Stimulated activated naive CD4-positive, alpha-beta T cell treated with Interleukin-2 at 50 U/mL for 16 hours (primary cell): ENCODE data around the gene MBNL1.
"Not testable (repeated sequence)": the region's sequence is repeated elsewhere in the genome, so short reads cannot be mapped to it uniquely, and the experiment has no call there.

Experiments used
- DNase-seq: peaks from one replicate; lab custom pipeline; 2025; lab: John Stamatoyannopoulos, UW

The MBNL1 gene

DNA sequence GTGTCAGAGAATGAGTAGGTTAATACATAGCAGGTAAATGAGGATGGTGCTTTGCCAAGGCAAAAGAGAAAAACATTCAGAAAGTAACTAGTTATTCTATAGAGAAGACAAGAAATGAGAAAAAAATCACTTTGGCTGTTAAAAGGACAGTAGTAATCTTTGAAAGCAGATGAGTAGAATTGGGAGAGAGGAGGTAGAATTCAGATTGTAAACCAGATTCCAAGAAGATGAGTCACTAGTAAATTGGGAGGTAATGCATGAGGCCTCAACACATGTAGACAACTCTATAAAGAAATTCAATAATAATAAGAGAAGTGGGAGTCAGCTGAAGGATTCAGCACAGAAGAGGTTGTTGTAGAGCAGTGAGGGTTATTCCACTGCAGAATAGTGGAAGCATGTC lies 81.4 kb downstream of the MBNL1 start:
- no peak for DNase-seq

DNA sequence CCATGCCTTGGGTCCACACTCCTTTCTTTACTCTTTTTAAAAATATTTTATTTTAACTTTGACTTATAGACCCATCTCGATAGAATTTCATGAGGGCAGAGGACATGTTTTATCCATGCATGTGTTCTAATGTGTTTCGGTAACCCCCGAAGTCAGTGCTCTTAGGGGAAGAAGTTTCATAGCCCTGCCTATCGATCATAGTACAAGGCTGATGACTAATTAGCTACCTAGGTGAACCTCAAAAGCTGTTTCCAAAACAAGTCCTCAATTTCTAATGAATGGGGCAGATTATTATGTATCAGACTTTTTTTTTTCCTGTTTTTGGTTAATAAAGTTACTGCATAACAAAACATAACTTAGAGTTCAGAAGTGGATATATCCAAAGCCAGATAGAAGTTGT lies 82.0 kb downstream of the MBNL1 start:
- DNase-seq: no peak

DNA sequence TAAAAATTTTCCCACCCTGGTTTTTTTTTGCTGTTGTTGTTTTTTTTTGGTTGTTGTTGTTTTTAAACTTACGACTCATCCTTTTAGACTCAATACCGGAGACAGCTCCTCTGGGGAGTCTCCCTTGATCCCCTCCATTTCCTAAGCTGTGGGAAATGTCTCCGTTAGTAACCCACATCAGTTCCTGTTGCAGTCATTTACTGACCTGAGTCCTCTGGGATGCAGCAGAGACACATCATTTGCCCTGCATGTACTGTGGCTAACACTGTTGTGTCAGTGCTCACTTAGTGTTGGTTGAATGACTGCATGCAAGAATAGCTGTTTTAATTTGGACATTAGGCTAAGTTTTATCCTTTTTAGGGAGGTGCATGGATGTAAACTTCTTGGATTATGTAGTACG lies 83.8 kb downstream of the MBNL1 start:
- DNase-seq: no peak

DNA sequence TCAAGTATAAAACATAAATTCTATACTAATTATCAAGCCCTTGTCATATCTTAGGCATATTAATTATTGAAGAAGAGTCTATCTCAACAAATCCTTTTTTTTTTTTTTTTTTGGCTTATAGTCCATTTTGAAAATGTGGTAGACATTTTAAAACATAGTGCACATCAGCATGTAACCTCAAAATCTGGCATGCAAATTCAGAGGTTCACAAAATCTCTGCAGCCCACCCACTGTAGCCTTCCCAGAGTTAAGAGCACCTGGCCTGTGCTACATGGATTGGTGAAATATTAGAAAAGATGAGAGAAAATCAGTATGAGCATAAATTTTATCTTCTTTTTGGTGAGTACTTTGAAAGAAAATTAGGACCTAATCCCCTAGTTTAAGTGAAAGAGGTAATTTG lies 84.8 kb downstream of the MBNL1 start:
- DNase-seq: no peak

DNA sequence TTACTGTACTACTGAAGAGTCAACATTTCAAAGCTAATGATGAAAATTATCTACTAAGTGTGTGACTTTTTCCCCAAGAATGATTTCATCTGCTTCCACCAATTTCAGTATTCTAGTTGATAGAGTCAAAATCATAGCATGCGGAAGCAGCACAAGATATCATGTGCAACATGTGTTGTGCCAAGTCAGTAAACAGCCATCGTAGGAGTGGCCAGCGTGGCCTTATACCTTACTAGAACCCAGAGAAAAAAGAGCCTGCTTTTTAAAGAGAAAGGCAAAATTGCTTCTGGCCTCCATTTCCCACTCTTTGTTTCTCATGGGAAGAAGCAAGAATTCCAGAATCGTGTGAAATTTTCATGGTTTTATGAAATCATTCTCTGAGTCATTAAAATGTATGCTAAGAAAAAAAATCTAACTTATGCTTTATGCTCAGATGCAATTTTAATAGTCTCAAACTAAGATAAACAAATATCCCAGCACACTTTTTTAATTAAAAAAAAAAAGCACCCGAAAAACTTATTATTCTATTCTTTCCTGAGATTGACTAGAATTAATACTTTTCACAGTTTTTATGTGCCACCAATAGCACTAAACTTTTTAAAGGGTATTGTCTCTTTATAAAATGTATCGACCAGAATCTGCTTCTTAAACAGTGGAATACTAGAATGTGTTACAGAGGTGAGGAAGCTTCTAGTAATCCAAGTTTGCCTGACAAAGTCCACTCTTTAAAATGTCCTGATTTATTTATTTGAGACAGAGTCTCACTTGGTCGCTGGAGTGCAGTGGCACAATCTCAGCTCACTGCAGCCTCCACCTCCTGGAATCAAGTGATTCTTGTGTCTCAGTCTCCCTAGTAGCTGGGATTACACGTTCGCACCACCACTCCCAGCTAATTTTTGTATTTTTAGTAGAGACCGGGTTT lies 87.3 kb downstream of the MBNL1 start:
- no peak for DNase-seq

DNA sequence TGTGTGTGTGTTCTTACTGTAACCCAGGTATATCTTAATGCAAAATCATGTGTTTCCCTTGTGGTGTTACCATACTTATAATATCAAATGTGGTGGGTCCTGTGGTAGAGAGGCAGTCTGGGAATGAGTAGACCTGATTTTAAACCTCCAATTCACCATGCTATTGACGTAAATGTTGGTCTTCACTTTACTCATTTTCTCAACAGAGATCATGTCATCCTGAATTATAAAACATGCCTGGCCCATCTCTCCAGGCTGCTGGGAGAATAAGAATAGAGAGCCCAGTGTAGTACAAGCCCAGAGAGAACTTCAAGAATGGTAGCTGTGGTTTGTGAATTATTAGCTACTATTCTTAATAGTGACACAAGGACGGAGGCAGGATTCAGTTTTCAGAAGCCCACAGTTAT lies 88.1 kb downstream of the MBNL1 start:
- DNase-seq: no peak

DNA sequence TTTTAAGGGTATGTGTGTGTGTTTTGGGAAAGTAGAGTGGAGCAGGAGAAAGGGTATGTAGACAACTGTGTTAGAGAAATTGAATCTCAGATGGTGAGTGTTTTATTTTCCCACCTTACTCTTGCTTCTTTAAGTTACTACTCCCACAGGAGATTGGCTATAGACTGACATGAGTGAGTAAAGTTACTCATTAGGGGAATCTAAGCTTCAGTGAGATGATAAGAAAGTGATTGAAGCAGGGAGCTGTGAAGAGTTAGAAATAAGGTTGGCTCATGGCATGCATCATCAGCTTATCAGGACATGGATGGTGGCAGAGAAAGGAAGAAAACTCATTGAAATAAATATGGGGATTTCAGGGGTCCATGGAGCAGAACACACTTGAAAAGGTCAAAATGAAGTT lies 88.9 kb downstream of the MBNL1 start:
- no peak for DNase-seq

DNA sequence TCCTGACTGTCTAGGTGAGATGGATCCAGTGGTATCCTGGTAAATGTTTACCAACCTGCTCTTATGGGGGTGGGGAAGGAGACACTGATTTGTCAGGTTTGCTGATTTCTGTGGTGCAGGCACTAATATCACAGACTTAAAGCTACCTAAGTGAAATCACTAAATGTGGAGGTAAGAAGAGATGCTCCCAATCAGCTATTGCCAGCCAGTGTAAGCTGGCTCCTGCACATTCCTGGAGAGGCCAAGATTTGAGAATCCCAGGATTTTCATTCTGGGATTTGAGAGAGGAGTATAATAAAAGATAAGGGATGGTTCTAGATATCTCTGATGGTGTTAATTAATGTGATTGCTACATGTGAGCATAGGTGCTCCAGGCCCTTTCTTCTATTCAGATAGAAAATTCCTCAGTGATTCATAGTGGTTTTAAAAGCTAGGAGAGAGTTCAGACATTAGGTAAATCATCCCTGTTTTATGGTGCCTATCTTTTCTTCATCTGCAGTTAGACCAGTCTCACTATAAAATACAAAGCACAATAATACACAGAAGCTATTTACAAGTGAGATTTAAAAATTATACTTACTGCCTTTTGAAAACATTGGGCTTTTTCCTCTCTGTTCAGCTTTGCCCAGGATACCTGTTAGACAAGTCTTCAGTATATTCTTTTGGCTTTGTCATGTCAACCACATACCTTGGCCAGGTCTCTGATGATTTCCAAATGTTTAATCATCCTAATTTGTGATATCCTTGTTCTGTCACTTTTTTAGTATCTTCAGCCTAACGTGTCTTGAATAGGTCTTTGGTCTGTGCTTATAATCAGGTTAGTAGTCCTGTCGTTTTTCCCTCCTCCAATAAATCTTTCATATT lies 90.9 kb downstream of the MBNL1 start:
- DNase-seq: no peak

DNA sequence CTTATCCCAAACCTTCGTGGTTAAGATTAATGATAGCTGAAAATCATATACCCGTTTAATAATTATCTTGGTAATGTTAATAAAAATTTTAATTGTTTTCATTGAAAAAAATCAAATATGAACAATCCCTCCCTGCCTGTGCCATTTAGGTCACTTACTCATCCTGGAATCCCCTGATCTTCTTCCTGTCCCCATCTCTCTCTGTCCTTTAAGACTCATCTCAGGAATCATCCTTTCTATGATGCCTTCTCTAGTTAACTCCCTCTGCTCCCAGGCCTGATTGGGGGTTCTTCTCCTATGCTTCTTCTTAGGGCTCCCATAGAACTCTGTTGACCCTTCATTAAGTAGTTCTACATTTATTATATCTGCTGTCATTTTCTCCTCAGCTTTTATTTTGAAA lies 91.6 kb downstream of the MBNL1 start:
- no peak for DNase-seq

DNA sequence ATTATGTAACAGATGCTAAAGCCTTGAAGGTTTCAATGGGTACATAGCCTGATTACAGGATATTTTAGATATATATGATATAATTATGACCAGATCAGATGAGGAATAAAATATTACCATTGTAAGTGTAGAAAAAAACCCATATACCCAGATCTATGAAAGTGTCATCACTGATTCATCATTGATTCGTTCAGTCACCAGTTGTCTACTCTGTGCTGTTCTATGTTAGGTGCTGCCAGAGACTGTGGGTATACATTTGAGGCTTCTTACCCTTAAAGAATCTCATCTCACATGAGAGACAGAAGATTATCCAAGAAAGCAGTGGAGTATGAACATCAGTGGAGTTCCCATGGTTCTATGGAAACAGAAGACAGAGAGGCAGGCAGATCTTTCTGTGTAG lies 92.2 kb downstream of the MBNL1 start:
- no peak for DNase-seq

DNA sequence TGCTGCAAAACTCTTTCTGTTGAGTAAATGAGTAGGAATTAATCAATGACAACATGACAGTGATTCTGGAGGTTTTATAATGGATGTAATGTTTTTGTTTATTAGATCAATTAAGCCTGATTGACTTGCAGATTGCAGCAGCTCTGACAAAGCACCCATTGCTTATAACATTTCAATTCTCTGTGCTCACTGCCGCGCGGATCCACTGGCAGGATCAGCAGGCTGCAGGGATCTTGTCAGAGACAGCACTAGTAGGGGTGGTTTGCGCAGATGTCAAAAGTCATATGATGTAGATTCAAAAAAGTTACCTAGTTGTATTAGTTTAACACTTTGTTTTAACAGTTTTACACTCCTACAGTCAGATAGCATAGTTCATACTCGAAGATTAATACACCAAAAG lies 93.4 kb downstream of the MBNL1 start:
- no peak for DNase-seq

DNA sequence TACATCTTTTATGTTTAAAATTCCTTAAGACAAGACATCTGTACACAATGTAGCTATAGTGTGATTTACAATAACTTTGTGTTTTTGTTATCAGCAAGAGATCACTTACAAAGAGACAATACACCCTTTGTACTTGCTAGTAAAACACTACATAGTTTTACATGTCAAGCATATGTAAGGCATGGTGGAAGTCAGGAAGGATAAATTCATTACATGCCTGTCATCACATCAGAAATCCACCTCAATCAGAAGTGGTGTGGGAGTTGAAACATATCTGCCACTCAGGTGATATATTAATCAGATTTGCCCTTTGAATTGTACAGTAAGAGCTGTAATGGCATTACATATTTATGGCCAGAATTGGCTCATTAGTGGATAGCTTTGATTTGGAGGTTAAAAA lies 95.5 kb downstream of the MBNL1 start:
- no peak for DNase-seq

DNA sequence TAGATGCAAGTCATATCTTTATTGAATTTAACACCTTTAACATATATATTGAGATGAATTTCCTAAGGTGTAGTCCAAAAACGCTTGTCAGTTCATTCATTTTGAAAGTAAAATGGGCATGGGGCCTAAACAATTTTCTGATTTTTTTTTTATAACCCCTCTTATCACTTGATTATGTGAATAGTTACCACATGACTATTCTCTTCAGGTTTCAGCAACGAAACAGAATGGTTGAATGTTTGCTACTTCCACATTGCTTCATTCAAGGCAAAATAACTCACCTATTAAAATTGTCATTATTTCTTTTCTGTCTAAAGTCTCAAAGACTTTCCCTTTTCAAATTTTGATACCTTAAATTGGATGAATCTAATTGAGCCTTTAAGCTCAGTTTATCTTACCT lies 96.4 kb downstream of the MBNL1 start:
- no peak for DNase-seq

DNA sequence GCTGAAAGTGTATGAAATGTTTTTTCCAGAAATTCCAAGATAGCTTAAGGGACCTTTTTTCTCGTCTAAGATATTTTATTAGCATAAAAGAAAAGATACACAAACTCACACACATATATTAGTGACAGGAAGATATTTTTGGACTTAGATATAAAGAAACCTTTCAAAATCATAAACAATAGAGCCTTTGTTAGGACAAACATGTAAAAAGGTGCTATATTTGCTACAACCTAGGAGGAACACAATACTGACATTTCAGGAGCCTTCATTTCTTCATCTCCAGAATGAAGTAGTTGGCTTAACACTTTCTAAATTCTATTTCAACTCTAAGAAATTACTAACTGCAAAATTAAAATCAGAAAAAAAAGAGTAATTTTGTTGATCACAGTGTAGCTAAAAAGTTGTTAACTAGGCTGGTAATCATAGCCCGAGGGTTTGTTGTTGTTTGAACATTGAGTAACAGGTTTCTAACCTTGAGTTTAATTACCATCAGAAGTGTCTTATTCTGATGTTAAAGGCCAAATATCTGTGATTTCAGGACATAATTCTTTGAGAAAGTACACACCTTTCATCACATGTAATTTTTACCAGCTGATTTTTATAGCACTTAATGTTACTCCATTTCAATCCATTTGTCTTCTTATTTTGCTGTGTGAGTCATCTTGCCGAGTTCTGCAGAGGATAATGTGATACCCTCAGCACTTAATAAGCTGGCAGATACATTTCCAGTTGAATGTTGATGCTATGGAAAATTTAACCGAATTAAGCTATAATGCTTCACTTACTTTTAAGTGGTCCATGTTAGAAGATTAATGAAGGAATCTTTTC lies 97.3 kb downstream of the MBNL1 start:
- no peak for DNase-seq

DNA sequence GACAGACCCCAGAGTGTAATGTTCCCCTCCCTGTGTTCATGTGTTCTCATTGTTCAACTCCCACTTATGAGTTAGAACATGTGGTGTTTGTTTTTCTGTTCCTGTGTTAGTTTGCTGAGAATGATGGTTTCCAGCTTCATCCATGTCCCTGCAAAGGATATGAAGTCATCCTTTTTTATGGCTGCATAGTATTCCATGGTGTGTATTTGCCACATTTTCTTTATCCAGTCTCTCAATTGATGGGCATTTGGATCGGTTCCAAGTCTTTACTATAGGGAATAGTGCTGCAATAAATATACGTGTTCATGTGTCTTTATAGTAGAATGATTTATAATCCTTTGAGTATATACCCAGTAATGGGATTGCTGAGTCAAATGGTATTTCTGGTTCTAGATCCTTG lies 98.5 kb downstream of the MBNL1 start:
- not testable (repeated sequence) for DNase-seq

DNA sequence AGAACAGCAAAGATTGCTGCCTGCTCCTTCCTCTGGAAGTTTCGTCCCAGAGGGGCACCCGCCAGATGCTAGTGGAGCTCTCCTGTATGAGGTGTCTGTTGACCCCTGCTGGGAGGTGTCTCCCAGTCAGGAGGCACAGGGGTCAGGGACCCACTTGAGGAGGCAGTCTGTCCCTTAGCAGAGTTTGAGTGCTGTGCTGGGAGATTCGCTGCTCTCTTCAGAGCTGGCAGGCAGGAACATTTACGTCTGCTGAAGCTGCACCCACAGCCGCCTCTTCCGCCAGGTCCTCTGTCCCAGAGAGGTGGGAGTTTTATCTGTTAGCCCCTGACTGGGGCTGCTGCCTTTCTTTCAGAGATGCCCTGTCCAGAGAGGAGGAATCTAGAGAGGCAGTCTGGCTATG lies 103.9 kb downstream of the MBNL1 start:
- not testable (repeated sequence) for DNase-seq

DNA sequence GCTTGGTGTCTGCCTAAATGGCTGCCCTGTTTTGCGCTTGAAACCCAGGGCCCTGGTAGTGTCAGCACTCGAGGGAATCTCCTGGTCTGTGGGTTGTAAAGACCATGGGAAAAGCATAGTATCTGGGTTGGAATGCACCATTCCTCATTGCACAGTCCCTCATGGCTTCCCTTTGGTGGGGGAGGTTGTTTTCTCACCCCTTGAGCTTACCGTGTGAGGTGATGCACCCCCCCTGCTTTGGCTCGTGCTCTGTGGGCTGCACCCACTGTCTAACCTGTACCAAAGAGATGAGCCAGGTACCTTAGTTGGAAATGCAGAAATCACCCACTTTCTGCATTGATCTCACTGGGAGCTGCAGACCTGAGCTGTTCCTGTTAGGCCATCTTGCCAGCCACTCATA lies 104.7 kb downstream of the MBNL1 start:
- no peak for DNase-seq

DNA sequence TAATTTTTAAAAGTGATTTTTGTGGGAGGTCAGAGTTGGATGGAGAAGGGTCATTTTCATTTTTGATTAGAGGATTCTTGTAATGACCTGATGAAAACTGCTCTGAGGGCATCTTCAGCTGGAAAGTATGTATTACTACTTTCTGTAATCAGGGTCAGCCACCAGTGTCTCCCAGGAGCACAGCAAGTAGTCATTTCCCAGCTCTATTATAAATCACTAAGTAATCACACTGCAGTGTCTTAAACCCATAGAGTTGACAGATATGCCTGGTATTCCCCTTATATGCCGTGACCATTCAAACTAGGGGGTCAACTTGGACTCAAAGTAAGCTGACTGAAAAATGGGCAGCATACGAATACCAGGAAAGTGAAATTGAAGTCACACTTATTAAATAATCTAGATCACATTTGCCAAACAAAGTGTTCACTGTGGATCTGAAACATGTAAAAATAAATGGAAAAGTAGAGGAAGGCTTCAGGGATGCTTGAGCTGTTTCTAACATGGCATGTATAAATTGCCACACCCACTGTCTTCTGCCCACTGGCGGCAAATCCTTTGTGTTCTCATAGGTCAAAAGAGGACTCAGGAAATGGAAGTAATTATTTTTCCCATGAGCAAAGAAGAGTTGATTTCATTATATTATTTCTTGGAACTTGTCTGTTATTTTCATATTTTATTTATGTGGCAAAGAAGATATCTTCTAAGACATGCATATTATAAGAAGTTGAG lies 105.7 kb downstream of the MBNL1 start:
- DNase-seq: no peak

DNA sequence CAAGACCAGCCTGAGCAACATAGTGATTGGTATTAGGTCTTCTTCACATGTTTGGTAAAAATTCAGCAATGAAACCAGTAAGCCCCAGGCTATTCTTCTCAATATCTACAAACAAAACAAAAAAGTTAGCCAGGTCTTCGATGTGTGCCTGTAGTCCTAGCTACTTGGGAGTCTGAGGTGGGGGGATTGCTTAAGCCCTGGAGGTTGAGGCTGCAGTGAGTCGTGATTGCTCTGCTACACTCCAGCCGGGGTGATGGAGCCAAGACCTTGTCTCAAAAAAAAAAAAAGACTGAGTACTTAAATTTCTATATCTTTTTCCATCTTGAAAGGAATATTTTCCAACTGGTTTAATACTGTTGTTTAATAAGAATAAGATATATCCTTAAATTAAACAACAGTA lies 106.8 kb downstream of the MBNL1 start:
- DNase-seq: no peak

DNA sequence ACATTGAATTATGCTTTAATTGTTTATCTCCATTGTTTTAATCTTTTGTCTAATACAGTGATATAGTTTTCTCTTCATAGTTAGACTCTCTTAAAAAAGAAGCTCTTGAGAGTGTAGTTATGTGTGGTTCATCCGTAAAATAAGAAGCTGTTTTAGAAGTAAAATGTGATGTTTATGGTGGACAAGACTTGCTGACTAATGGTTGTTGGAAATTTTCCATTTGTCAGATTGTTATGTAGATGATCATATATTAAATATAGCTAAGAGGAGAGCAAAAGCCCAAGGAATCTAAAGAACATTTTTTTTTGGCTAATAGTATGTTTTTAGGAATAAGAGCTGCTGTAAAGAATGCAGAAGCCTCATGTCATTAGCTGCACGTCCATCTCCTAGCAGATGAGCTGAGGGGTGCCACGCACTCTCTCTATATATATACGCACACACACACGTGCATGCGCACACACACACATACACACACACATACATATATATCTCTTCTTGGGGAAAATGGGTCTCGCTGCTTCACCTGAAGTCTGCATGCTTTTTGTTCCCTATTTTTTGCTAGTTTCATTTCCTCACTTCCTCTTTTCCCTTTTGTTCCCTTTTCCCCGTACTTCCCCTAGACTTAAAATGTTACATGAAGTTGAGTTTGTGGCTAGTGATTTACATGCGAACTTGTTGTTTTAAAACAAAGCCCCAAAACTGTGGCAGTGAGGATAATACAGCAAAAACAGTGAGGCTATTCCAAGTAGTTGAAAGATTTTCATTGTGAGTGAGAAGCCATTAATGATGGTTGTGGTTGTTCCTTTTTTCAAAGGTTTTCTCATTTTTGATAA lies 107.8 kb downstream of the MBNL1 start:
- no peak for DNase-seq

DNA sequence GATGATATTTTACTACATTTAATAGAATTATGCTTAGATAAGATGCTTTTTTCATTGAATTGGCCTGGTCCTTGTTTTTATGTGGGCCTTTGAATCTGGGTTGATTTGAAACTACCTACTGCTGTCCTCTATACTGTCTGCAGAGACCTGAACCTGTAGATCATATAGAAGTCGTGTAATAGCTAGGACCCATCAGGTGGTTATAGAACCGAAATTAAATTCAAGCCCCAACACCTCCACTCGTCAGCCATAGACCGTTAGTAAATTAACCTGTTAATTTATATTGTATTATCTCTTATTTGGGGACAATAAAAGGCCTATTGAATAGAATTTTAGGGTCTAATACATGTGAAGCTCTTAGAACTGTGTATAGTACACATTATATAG lies 108.4 kb downstream of the MBNL1 start:
- no peak for DNase-seq
